T-helper 17 cell (primary cell): ENCODE measurements around the gene CDYL2. TPM values are rescaled to one million over a fixed set of nuclear protein-coding genes. Genes with fewer than 3 reads are reported as not detected.

Experiments used
- ATAC-seq: fragments of 150-1000 bp; cut with Tn5 transposase; 2 replicates; pipeline ENCODE4 v1.10.0; 2021; ENCODE audit warnings: mild to moderate bottlenecking, moderate library complexity
- DNase-seq, 3 donors: peaks; one replicate each; pipeline versions ENCODE4 v3.0.0 to v3.0.0-alpha.2; 2020 to 2021
- H3K9me3 ChIP-seq: one replicate; pipeline ENCODE4 v1.7.0; 2013; ENCODE audit warnings: low read length, mild to moderate bottlenecking; ENCODE audit not compliant: control insufficient read depth, poor library complexity, severe bottlenecking
- H3K27ac Mint-ChIP-seq: one replicate; pipeline ENCODE4 v1.8.0; 2022; ENCODE audit warnings: mild to moderate bottlenecking, moderate library complexity, mixed read lengths
- H3K27me3 Mint-ChIP-seq: one replicate; pipeline ENCODE4 v1.8.0; 2022; ENCODE audit warnings: mixed read lengths
- H3K36me3 Mint-ChIP-seq: one replicate; pipeline ENCODE4 v1.8.0; 2022; ENCODE audit warnings: low read depth, mixed read lengths
- H3K4me1 Mint-ChIP-seq: one replicate; pipeline ENCODE4 v1.8.0; 2022; ENCODE audit warnings: mild to moderate bottlenecking, mixed read lengths
- H3K4me3 Mint-ChIP-seq: one replicate; pipeline ENCODE4 v1.8.0; 2022; ENCODE audit warnings: mild to moderate bottlenecking, moderate library complexity, mixed read lengths
- total RNA-seq, 4 donors: library from RNA in 2 of 4; stranded (reverse) in 2 of 4; gene quantifications; one replicate each; pipeline ENCODE4 v1.2.3 and lab custom pipeline; 2022 to 2026

The CDYL2 gene
- total RNA-seq, 2 donors from 2014 or later: 17.0 to 28.3 TPM

DNA sequence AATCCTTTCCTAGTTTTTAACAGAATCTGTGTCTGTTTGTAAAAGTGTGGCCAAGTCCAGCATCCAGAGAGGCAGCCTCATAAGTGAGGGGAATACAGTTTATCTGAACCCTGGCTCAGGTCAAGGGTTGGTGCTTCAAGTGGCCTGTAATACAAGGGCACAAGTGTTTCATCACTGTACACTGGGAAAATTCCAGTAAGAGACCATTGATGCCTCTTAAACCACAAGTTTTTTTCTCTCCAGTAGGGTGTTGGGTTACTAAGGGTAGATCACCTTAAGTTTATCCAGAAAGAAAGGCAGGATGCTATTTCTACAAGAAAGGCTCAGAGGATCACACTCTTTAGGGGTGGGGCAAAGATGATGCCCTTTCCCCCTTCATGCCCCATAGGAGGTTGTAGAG, 96.7 kb downstream of the CDYL2 start:
- H3K9me3 ChIP-seq: no peaks in the 10 kb centered on the region
- Mint-ChIP-seq H3K4me3 (no peak overlapping the region), H3K36me3 (peaks cover 2% of the 10 kb centered on the region), H3K27me3 (no peaks in the 10 kb centered on the region), H3K27ac (no peak overlapping the region), H3K4me1 (peaks cover 4% of the 10 kb centered on the region)
- no peak for DNase-seq
- ATAC-seq: no peak

DNA sequence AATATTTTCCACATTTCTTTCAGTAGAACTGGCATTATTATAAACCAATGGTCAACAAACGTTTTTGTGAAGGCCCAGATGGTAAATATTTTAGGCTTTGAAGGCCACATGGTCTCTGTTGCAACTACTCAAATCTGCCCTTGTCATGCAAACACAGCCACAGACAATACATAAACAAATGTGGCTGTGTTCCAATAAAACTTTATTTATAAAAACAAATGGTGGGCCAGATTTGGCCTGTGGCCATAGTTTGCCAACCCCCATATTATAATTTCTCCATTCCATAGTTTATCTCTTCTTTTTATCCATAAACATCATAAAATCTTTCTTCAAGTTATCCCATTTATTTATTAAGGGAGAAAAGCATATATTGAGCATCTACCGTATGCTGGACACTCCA, 98.8 kb downstream of the CDYL2 start:
- Mint-ChIP-seq H3K27ac (no peak overlapping the region), H3K4me3 (no peak overlapping the region), H3K36me3 (peaks cover 2% of the 10 kb centered on the region), H3K27me3 (no peaks in the 10 kb centered on the region), H3K4me1 (peaks cover 4% of the 10 kb centered on the region)
- DNase-seq (no peak), ATAC-seq (no peak)
- H3K9me3 ChIP-seq: no peaks in the 10 kb centered on the region

DNA sequence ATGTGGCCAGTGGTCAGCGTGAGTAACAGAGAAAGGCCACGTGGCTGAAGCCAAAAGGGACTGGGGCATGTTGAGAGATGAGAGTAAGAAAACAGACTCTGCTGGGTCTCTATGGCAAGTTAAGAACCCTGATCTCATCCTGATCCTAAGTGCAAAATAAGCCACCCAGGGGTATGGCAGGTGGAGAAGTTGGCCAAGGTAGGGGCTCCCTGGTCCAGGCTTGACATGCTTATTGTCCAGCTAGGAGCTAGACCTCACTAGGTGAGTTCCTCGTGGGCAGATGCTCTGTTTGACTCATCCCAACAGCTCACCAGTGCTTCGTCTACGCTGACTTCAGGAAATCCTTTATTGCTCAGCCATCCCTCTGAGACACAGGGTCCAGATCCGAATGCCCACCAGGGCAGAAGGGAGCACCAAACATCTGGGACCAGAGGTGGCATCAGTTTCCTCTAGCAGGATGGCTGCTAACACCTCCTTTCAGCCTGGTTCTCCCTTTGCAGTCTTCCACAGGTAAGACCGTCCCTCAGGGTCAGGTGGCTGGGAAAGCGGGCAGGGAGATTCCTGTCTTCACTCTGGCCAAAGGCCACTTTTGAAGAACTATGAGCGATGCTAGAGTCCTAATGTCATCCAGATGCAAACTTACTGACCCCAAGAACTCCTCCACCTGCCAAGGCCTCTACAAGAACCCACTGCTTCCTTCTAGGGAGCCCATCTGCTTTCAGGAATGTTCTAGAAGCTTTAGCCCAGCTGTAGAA, 99.5 kb downstream of the CDYL2 start:
- no peak overlapping the region for H3K27ac Mint-ChIP-seq
- ATAC-seq (no peak), DNase-seq (no peak)
- H3K4me3 Mint-ChIP-seq: no peak overlapping the region
- H3K36me3 Mint-ChIP-seq: peaks cover 2% of the 10 kb centered on the region
- peaks cover 4% of the 10 kb centered on the region for H3K4me1 Mint-ChIP-seq
- no peaks in the 10 kb centered on the region for H3K27me3 Mint-ChIP-seq
- H3K9me3 ChIP-seq: no peaks in the 10 kb centered on the region

DNA sequence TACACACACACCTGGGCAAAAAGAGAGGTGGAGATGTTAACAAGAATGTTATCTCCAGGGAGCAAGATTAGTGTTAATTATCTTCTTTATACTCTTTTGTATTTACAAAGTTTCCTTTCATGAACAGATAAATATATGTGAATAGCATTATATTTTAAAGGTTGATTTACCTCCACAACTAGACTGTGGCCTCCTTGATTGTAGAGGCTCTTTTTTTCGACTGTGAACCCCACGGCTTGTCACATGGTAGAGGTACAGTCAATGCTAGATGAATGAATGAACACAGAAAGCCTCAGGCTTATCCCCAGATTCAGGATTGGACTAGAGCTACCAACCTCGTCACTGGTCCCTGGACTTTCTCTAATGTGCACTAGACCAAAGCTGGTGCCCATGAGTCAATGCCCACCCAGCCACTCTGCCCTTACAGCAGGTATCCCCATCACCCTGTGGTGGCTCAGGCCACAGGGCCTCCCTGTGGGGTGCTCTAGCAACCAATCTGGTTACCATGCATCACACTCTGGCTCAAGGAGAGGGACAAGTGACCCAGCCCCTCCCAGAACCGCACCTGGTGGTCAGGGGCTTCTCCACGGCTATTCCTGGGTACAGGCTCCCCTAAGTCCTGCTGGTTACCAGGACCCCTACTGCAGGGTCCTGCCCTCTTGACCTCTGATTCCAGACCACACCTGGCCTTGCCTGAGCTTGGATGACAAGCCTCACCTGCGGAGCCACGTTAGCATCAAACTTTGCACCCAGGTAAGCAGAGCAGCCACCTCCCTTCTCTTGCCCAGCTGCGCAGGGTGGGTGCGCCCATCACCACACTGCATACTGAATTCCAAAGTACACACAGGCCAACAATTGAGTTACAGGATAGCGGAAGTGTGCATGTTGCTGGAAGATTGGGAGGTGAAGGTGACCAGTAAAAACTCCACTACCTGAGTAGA, 101.0 kb downstream of the CDYL2 start:
- no peak overlapping the region for H3K27ac Mint-ChIP-seq
- peaks cover 4% of the 10 kb centered on the region for H3K4me1 Mint-ChIP-seq
- H3K9me3 ChIP-seq: no peaks in the 10 kb centered on the region
- H3K27me3 Mint-ChIP-seq: no peaks in the 10 kb centered on the region
- DNase-seq (no peak), ATAC-seq (no peak)
- H3K36me3 Mint-ChIP-seq: peaks cover 2% of the 10 kb centered on the region
- no peak overlapping the region for H3K4me3 Mint-ChIP-seq

DNA sequence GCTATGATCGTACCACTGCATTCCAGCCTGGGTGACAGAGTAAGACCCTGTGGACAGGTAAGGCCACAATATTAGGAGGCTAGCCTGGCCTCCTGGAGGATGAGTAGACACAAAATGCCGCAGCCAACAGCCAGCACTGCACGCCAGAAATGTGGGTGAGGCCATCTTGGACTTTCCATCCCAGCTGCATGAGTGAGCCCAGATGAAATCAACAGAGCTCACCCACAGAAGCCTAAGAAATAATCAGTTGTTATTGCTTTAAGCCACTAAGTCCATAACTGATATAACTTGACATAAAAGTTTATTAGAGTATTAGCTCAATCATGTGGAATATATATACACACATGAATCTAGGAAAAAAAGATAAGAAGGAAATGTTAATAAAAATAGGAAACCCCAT, 101.7 kb downstream of the CDYL2 start:
- no peak for ATAC-seq
- no peaks in the 10 kb centered on the region for H3K9me3 ChIP-seq
- no peak for DNase-seq
- peak overlapping the region; percentile 14 for H3K27ac Mint-ChIP-seq
- peaks cover 2% of the 10 kb centered on the region for H3K36me3 Mint-ChIP-seq
- no peaks in the 10 kb centered on the region for H3K27me3 Mint-ChIP-seq
- peaks cover 4% of the 10 kb centered on the region for H3K4me1 Mint-ChIP-seq
- no peak overlapping the region for H3K4me3 Mint-ChIP-seq

- H3K36me3 Mint-ChIP-seq: peaks cover 3% of the 10 kb centered on the region
- H3K9me3 ChIP-seq: no peaks in the 10 kb centered on the region
- H3K4me3 Mint-ChIP-seq: no peak overlapping the region
- ATAC-seq (no peak), DNase-seq (no peak)
- H3K27ac Mint-ChIP-seq: peak overlapping the region; percentile 6
- no peaks in the 10 kb centered on the region for H3K27me3 Mint-ChIP-seq
- H3K4me1 Mint-ChIP-seq: peaks cover 4% of the 10 kb centered on the region
Measured at GRCh38 chr16:80700558-80700957, 103.8 kb downstream of the CDYL2 start.

- peaks cover 9% of the 10 kb centered on the region for H3K4me1 Mint-ChIP-seq
- H3K27me3 Mint-ChIP-seq: no peaks in the 10 kb centered on the region
- H3K4me3 Mint-ChIP-seq: no peak overlapping the region
- DNase-seq (no peak), ATAC-seq (no peak)
- peaks cover 5% of the 10 kb centered on the region for H3K36me3 Mint-ChIP-seq
- no peaks in the 10 kb centered on the region for H3K9me3 ChIP-seq
- H3K27ac Mint-ChIP-seq: no peak overlapping the region
Measured at GRCh38 chr16:80695020-80695419, 109.4 kb downstream of the CDYL2 start.

DNA sequence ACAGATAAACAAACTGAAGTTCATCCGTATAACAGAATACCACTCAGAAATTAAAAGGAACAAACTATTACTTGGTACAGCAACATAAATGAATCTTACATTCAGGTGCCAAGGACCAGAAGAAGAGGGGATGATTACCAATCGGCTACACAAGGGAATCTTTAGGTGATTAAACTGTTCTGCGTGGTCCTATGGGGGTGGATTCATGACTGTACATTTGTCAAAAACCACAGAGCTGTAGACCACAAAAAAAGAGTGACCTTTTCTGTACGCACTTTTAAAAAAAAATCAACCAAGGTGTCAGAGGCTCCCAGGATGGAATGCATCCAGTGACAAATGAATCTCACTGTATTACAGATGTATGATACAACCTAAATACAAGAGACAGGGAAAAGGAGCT, 110.8 kb downstream of the CDYL2 start:
- H3K4me3 Mint-ChIP-seq: no peak overlapping the region
- no peaks in the 10 kb centered on the region for H3K9me3 ChIP-seq
- no peak for DNase-seq
- no peak for ATAC-seq
- H3K27ac Mint-ChIP-seq: no peak overlapping the region
- peaks cover 14% of the 10 kb centered on the region for H3K4me1 Mint-ChIP-seq
- H3K27me3 Mint-ChIP-seq: no peaks in the 10 kb centered on the region
- peaks cover 5% of the 10 kb centered on the region for H3K36me3 Mint-ChIP-seq

DNA sequence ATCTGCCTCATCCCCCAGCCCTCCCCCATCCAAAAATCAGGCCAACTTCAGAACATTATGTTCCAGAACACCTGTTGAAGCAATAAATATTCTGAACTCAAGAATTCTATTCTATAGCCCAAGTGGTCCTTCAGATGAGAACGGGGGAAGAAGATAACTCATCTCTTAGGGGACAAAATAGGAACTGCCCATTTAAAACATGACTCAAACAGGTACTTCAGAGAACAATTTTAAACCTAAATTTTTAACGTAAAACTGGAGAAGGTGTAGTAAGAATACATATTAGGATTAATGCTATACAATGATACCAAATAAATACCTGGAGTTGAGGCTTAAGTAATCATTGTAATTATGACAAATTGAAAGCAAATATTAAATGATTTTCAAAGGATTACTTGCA, 112.1 kb downstream of the CDYL2 start:
- no peak overlapping the region for H3K4me3 Mint-ChIP-seq
- no peaks in the 10 kb centered on the region for H3K9me3 ChIP-seq
- H3K27ac Mint-ChIP-seq: no peak overlapping the region
- ATAC-seq (no peak), DNase-seq (no peak)
- H3K27me3 Mint-ChIP-seq: no peaks in the 10 kb centered on the region
- peaks cover 14% of the 10 kb centered on the region for H3K4me1 Mint-ChIP-seq
- peaks cover 4% of the 10 kb centered on the region for H3K36me3 Mint-ChIP-seq

DNA sequence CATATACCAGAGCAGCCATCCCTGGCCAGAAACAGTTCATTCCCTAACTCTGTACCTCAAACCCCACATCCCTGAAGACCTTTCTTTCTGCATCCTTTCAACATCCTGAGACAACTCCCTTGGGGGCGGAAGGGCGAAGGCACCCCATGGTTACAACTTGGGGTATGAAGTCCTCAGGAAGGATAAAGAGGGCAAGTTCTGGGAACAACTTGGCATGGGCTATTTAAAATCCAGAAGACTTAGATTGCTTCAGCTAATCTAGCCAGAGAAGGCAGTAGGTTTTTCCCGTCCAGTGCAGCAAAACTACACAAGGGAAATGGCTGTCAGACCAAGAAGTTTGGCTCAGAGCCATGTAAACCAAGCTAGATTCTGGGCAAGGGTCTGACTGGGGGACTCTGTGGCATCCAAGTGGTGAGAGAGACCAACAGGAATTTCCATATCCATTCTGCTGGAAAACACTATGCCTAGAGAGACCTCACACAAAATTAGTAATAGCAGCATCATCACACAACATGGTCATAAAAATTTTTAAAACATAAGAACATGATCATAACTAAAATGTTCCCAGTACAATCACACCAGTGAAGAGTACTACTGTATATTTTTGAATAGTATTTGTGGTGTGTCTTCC, 113.2 kb downstream of the CDYL2 start:
- H3K27me3 Mint-ChIP-seq: no peaks in the 10 kb centered on the region
- H3K36me3 Mint-ChIP-seq: peaks cover 2% of the 10 kb centered on the region
- no peak overlapping the region for H3K4me3 Mint-ChIP-seq
- no peaks in the 10 kb centered on the region for H3K9me3 ChIP-seq
- H3K27ac Mint-ChIP-seq: no peak overlapping the region
- no peak for ATAC-seq
- peaks cover 14% of the 10 kb centered on the region for H3K4me1 Mint-ChIP-seq
- DNase-seq: no peak

DNA sequence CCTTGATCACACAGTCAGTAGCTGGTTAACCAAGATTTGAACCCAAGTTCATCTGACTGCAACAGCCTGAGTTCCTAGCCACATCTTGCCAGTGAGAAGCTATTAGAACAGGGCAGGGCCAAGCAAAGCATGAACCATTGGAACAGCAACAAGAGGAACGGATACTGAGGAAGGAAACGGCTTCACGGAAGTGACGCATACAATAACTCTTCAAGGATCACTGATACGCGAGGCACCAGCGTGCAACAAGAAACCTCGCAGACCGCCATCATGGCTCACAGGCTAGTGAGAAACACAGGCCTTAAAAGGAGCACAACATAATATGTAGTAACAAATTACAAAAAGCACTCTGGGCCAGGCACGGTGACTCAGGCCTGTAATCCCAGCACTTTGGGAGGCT, 114.9 kb downstream of the CDYL2 start:
- H3K4me3 Mint-ChIP-seq: no peak overlapping the region
- DNase-seq (no peak), ATAC-seq (no peak)
- H3K9me3 ChIP-seq: no peaks in the 10 kb centered on the region
- peaks cover 5% of the 10 kb centered on the region for H3K36me3 Mint-ChIP-seq
- no peaks in the 10 kb centered on the region for H3K27me3 Mint-ChIP-seq
- H3K4me1 Mint-ChIP-seq: peaks cover 12% of the 10 kb centered on the region
- H3K27ac Mint-ChIP-seq: no peak overlapping the region

DNA sequence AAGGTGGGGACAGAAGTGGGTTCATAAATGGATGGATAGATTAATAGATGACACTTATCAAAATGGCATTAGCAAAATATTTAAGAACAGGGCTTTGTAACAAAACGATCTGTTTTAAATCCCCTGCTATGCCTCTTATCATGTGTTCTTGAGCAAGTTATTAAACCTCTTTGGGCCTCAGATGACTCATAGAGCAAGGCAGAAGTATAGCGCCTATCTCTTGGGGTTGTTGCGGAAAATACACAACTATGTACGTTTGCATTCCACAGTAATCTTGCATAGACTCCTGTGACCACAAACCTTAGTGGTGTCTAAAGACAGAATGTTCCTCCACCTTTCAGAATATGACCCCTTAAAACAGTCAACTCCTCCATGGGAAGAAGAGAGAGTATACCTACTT, 116.8 kb downstream of the CDYL2 start:
- DNase-seq (no peak), ATAC-seq (no peak)
- Mint-ChIP-seq H3K4me3 (no peak overlapping the region), H3K36me3 (peaks cover 7% of the 10 kb centered on the region), H3K4me1 (peaks cover 10% of the 10 kb centered on the region), H3K27me3 (no peaks in the 10 kb centered on the region), H3K27ac (no peak overlapping the region)
- H3K9me3 ChIP-seq: no peaks in the 10 kb centered on the region

- H3K4me1 Mint-ChIP-seq: peaks cover 13% of the 10 kb centered on the region
- H3K36me3 Mint-ChIP-seq: peaks cover 4% of the 10 kb centered on the region
- H3K27ac Mint-ChIP-seq: no peak overlapping the region
Measured at GRCh38 chr16:80684906-80685305, 119.5 kb downstream of the CDYL2 start.

More at GRCh38 chr16:80684906-80685305, 119.5 kb downstream of the CDYL2 start:
- no peaks in the 10 kb centered on the region for H3K9me3 ChIP-seq
- Mint-ChIP-seq H3K4me3 (no peak overlapping the region), H3K27me3 (no peaks in the 10 kb centered on the region)
- DNase-seq: no peak
- no peak for ATAC-seq
